NOMO-1 (cell line): Measurements from ENCODE around the gene CCDC39.
A peak's percentile ranks its signal among the peaks of the same experiment; 100 is the strongest.
"Not testable (repeated sequence)": the region's sequence is repeated elsewhere in the genome, so short reads cannot be mapped to it uniquely, and the experiment has no call there.

Experiments used
- DNase-seq, 2 experiments: peaks; one replicate each; lab custom pipeline; 2025; ENCODE audit not compliant: unreplicated experiment in 2 of 2; lab: John Stamatoyannopoulos, UW

Gene CCDC39

DNA sequence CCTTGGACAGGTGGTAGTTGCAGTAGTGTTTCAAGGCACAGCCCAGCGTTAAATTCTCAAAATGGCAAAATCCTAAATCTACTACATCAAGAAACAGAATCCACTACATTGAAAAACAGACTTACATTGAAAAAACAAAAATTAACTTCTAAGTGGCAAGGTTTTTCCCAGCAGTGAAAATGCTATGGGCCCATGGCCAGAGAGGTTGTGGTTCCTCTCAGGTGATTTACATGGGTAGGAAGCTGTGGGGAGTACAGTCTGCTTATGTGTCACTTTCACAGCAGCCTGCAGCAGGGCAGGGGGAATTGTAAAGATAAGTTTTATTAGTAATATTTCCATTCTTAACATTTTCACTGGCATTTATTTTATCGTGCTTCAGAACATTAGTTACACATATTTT, 52.4 kb downstream of the CCDC39 start:
- DNase-seq = no peak

DNA sequence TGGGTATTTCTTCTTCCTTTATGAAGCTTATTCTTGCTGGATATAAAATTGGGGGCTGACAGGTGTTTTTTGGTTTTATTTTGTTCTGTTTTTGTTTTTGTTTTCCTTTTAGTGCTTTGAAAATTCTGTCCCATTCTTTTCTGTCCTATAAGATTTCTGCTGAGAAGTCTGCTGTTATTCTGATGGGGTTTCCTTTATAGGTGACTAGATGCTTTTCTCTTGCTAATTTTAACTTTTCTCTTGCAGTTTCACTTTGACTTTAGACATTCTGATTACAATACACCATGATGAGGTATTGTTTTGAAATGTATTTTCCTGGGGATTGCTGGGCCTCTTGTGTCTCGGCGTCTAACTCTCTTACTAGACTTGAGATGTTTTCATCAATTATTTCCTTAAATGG, 54.6 kb downstream of the CCDC39 start:
- no peak for DNase-seq

DNA sequence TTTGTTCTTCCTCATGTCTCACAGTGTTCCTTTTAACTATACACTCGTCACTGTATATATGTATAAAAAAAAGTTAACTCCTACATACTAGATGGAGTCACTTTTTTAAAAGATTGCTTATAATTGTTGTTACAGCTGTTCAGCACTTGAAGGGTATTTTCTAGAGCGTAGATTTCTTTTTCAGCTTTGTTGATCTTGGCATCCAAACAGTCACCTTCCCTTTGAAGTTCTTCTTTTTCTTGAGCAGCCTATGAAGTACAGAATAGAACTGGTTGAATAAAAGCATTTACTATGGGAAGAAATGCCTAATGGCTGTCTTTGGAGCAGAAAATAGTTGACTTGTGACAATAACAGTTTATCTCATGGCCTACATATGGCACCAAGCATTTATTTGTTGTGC, 59.6 kb downstream of the CCDC39 start:
- DNase-seq = no peak

DNA sequence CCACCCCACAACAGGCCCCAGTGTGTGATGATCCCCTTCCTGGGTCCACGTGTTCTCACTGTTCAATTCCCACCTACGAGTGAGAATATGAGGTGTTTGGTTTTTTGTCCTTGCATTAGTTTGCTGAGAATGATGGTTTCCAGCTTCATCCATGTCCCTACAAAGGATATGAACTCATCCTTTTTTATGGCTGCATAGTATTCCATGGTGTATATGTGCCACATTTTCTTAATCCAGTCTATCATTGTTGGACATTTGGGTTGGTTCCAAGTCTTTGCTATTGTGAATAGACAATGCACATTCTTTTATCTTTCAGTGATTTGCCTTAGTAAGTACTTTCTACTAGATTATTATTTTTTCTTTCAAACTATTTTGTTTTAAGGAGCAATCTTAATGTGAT, 60.7 kb downstream of the CCDC39 start:
- not testable (repeated sequence) for DNase-seq

DNA sequence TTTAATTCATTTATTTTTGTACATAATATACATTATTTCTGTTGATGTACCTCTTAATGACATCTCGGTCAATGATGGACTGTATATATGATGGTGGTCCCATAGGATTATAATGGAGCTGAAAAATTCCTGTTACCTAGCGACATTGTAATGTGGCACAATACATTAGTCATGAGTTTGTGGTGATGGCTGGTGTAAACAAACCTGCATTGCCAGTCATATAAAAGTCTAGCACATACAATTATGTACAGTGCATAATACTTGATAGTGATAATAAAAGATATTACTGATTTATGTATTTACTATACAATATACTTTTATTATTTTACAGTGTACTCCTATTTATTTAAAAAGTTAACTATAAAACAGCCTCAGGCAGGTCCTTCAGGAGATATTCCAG, 62.2 kb downstream of the CCDC39 start:
- DNase-seq = no peak

DNA sequence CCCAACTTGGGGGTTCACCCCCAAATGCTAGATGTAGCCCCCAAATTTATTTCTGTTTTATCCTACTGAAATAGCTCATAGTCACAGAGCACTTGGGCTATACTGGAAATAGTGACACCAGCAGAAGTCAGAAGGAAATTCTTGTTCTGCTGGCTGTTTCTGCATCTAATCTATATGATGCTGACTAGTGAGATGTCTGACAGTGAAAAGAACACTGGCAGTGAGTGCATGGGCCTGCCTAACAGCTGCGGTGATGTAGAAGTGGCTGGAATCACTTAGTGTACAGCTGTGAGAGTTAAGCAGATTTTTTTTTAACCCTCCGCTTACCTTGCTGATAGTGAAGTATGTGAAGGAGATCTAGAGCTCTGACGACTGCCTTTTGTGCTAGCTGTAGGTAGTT, 63.3 kb downstream of the CCDC39 start:
- DNase-seq = no peak

DNA sequence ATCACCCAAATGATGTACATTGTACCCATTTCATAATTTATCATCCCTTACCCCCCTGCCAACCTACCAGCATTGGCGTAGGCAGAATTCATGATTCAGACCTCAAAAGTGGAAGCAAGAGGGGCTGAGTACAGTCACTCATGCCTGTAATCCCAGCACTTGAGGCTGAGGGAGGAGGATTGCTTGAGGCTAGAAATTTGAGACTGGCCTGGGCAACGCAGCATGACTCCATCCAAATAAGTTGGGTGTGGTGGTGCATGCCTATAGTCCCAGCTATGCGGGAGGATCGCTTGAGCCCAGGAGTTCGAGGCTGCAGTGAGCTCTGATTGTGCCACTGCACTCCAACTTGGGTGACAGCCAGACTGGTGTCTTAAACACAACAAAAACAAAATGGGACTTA, 66.9 kb downstream of the CCDC39 start:
- no peak for DNase-seq

DNA sequence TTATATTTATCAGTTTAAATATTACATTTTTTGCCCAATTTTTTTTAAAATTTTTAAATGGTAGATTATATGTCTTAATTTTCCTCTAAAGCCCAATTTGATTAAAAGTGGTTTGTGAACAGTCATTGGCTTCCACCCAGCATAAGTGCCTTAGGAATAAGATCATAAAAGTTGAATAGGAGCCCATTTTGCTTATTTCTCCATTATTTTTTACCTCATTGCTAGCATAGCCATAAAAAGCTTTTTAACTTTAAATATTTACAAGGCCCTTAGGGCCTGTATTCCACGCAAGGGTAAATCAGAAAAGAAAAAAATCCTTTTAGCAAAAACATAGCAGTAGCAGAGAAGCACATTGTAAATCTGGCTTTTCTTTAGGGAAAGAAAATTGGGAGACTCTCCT, 68.3 kb downstream of the CCDC39 start:
- no peak for DNase-seq

DNA sequence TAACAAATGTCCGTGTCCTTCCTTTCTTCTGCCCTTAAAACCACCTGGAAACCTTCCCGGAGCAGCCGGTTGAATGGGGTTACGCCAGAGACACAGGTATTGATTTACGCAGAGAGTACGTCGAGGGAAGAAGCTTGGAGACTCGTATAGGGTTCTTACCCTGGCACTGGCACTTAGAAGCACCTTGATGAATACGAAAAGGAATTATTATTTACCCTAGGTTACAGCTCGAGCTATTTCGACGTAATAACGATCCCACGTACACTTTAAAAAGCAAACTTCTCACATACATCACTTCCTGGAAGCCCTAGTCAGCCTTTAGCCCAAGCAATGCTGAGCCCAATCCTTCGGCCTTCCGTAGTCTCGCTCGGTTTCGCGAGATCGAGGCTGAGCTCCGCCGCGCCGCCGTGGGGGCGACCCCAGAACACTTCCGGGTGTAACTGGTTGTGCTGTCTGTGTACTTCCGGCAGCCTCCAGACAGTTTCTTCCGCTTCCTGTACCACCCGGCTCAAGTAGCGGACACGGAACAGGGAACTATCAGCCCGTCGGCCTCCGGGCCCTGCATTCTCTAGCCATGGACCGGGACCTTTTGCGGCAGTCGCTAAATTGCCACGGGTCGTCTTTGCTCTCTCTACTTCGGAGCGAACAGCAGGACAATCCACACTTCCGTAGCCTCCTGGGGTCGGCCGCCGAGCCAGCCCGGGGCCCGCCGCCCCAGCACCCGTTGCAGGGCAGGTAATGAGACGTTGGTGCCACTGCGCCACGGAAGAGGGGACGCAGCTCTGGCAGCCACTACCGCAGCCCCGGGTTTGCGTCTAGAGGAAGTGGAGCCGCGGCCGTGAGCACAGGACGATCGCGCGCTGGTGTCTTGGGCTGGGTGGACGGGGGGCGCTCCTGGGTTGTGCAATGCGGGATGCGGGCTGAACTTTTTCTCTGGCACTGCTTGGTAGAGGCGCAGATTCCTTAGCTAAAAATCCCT, 77.3 kb downstream of the CCDC39 start, which contains the start of gene TTC14:
Gene TTC14, plus strand, starts transcription at position 476 of the 979 bp plus-strand sequence. Its CDS starts 99 bp downstream, at position 575.
- peak; percentile 97 to 98 for DNase-seq

DNA sequence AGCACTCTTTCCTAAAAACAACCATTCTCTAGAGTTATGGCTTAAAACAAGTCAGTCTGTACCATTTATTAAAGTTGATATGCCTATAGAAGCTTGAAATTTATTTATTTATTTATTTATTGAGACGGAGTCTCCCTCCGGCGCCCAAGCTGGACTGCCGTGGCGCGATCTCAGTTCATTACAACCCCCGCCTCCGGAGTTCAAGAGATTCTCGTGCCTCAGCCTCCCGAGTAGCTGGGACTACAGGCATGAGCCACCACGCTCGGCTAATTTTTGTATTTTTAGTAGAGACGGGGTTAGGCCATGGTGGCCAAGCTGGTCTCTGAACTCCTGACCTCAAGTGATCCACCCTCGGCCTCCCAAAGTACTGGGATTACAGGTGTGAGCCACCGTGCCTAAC, 78.8 kb downstream of the CCDC39 start:
- no peak for DNase-seq

DNA sequence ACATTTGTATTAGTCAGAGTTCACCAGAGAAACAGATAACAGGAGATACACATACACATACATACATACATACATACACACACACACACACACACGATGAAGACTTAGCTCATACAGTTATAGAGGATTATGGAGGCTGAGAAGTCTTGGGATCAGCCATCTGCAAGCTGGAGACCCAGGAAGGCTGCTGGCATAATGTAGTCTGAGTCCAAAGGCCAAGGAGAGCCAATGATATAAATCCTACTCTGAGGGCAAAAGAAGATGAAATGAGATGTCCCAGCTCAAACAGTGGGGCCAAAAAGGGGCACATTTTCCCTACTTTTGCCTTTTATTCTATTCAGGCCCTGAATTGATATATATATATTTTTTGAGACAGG, 83.7 kb downstream of the CCDC39 start:
- no peak for DNase-seq

DNA sequence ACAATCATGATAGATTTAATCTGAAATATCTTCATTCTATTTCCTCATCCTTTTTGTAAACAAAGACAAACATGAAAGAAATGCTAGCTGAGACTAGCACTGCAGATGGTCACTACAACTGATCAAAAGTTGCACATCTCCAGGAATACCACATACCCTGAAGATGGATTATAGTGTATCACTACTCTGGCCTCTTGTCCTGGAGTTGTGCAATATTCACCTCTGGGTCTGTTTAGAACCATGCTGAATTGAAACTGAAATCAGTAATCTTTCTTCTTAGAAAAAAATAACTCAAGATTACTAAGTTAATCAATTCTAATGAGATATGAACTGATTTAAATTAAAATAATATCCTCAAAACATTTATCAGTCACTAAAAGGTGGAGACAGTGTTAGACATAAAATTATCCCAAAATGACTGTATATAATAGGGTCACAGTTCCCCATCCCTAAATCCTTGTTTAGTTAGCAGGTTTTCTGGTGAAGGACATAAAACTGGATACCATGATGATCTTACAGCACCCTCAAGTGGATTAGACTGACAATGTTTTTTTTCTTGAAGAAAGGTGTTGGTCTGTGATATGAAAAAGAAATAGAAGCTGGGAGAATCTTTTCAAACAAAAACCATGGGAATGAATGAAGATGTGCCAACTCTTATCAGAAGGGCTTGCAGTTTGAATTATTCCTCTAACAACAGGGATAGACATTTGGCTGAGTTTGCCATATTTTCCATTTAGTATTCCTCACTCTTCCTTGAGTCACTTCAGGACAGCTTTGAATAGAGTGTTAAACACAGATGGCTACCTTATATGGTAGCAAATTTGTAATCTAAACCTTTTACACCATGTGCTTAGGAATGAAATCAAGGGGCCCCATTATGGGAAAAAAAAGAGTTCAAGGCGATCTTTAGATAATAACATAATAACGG, 84.4 kb downstream of the CCDC39 start:
- DNase-seq = peak; percentile 46 to 75

DNA sequence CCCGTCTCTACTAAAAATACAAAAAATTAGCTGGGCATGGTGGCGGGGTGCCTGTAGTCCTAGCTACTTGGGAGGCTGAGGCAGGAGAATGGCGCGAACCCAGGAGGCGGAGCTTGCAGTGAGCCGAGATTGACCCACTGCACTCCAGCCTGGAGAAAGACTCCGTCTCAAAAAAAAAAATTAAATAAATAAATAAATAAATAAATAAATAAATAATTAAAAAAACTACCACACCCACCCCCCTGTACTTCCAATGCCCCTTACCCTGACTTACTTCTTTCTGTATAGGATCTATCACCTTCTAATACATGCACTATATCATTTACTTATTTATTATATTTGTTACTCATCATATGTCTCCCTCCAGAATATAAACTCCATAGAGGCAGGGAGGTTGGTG, 85.7 kb downstream of the CCDC39 start:
- not testable (repeated sequence) for DNase-seq

DNA sequence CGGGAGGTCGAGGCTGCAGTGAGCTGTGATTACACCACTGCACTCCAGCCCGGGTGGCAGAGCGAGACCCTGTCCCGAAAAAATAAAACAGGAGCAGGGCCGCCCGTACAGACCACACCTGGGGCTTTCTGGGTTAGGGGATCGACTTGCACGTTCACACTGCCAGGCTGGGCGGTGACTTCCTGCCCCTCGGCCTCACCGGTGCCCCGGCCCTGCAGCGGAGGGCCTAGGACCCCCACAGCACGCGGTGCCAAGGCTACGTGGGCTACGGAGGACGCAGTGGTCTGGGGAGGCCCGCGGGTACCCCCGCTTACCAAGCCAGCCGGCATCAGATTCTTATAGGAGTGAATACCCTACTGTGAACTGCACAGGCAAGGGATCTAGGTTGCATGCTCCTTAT, 88.9 kb downstream of the CCDC39 start:
- DNase-seq = no peak

DNA sequence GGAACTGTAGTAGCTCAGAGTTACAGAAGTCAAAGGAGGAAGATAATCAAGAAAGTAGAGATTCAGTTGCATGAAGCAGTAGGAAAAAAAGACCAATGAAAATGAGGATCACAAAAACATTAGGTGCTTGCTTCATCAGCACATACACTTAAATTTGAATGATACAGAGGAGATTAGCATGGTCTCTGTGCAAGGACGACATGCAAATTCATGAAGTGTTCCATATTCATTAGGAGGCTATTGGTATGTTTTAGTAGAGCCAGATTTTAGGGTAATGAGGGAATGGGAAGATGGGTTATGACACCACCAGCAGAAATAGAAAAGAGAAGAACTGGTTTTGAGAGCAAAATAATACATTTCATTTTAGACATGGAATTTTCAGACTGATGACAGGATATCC, 98.4 kb downstream of the CCDC39 start:
- no peak for DNase-seq

DNA sequence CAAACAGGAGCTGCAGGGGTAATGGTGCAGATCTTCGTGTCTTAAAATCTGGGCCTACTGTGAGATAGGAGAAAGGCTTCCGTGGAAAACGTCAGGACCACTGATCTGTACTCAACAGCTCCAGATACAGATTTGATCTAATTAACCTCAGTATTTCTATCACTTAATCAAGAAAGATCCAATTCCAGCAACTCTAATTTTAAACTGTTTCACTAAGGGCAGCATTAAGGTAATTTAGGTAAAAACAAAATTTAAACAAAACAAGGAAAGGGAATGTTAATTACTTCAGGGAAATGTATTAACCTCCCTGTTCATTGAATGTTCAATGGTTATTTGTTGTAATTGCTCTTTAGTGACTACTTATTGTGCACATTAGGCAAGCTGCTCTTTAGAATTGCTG, 103.7 kb downstream of the CCDC39 start:
- no peak for DNase-seq

DNA sequence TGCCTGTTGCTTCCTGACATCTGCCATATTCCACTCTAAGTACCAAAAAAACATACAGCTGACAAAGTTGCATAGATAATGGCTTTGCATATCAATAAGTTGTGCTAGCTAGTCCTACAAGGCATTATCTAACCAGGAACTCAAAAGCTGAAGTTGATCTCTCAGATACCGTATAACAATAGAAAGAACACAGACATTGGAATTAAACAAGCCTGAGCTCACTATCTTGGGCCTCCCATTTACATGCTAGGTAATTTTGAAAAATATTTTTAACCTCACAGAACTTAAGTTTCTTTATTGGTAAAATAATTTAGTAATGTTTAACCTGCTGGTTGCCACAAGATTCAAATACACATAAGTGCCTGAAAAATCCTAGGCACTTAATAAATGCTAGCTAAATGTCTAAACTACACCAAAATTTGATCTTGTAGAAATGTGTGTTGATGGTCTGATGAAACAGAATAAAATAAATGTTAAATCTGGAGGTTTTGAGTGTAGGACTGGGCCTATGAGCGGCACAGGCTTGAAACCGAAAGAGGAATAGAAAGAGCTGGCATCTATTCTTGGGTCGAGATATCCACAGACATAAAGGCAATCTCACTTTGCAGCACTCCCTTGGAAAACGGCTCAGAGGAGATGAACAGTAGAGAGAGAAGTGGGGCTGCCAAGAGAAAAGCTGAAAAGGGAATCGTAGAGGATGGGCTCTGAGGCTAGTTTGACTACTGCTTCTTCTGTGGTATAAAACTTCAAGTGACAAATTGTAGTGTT, 107.3 kb downstream of the CCDC39 start:
- peak; percentile 72 to 82 for DNase-seq

DNA sequence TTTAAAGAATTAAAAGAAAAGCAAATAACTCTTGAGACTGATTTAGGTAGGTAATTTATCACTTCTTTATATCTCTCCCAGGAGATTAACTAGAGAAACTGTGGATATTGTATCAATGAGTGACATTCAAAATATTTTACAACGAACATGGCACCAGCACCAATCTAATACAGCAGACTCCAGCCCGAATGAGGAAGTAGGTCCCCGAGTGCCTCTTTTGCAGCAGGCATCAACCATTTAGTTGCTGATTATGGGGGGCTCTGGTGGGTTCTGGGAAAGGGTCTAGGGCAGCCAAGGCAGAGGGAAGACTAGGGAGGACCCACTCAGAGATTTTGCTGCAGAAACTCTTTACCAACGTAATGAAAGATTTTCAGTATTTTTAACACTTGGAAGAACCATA, 109.1 kb downstream of the CCDC39 start:
- DNase-seq = peak; percentile 59 to 64

DNA sequence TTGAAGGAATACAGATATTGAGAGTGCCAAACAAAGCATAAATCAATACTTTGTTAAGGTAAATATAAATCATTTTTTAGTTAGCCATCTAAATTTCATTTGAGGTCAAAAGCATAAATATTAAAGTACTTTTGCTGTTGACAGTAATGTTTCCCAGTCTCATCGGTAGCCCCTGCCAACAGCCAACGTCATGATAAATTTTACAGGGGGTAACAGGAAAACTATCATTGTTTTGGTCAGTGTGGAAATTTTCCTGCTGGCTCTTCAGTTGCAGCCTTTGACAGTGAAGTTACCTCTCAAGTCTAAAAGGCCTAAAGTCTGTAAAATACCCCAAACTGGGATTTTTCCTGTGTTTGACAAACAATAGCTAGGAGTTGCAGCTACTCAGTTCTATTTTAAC, 114.6 kb downstream of the CCDC39 start:
- DNase-seq = no peak
